Anterior cingulate cortex (tissue), 58 donors: ENCODE measurements around the gene JSRP1.

Experiments
- DNase-seq, 58 donors: peaks; one replicate each; lab custom pipeline; 2025; lab: John Stamatoyannopoulos, UW

JSRP1 gene

GRCh38 chr19:2236314-2237050 is 19.7 kb downstream of the JSRP1 start, which contains the start of the genes PLEKHJ1 and SF3A2:
Gene PLEKHJ1 (minus strand): TSS chr19:2236329. CDS start chr19:2236248, 81 bp downstream.
Gene SF3A2 (plus strand): TSS chr19:2236824. CDS start chr19:2243419, 6,595 bp downstream.
- peak; percentile 67 to 100 (median 94) for DNase-seq

GRCh38 chr19:2236064-2236313 is 20.2 kb downstream of the JSRP1 start:
- DNase-seq: no peak

- peak in 2 of 58 donors; percentile 9 to 48 for DNase-seq
Measured at GRCh38 chr19:2235381-2236063, 20.7 kb downstream of the JSRP1 start.

GRCh38 chr19:2234996-2235380 is 21.2 kb downstream of the JSRP1 start:
- DNase-seq: no peak

GRCh38 chr19:2233601-2234280 is 22.5 kb downstream of the JSRP1 start:
- DNase-seq: no peak

- DNase-seq: no peak
Measured at GRCh38 chr19:2232286-2233151, 23.7 kb downstream of the JSRP1 start.

- DNase-seq: peak in 13 of 58 donors; percentile 3 to 40 (median 25)
Measured at GRCh38 chr19:2231621-2232221, 24.5 kb downstream of the JSRP1 start.

- no peak for DNase-seq
Measured at GRCh38 chr19:2230807-2231533, 25.2 kb downstream of the JSRP1 start.

GRCh38 chr19:2230033-2230531 is 26.1 kb downstream of the JSRP1 start:
- no peak for DNase-seq

- no peak for DNase-seq
Measured at GRCh38 chr19:2229103-2230032, 26.8 kb downstream of the JSRP1 start.

- no peak for DNase-seq
Measured at GRCh38 chr19:2228157-2229030, 27.8 kb downstream of the JSRP1 start.

- DNase-seq: peak in 5 of 58 donors; percentile 8 to 26 (median 12)
Measured at GRCh38 chr19:2227415-2228156, 28.6 kb downstream of the JSRP1 start.

- DNase-seq: no peak
Measured at GRCh38 chr19:2226840-2227360, 29.3 kb downstream of the JSRP1 start.

GRCh38 chr19:2226051-2226839 is 30.0 kb downstream of the JSRP1 start:
- DNase-seq: no peak

GRCh38 chr19:2225415-2226050 is 30.7 kb downstream of the JSRP1 start:
- no peak for DNase-seq
